ENCODE measurements around the gene PIEZO1.
"Not testable (repeated sequence)": the region's sequence is repeated elsewhere in the genome, so short reads cannot be mapped to it uniquely, and the experiment has no call there.

Gene PIEZO1

DNA sequence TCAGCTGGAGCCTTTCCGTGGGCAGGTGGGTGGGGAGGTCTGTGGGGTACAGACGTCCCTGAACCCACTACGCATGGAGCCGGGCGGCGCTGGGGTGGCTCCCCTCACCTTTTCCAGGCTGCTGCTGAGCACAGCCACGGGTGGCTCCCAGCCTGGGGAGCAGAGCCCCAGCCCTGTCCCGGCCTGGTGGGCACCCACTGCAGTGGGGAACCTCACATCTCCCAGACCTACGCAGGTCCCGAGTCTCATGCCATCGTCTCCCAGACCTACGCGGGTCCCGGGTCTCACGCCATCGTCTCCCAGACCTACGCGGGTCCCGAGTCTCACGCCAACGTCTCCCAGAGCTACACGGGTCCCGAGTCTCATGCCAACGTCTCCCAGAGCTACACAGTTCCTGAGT, 43.7 kb upstream of the PIEZO1 start:
- no peak for DNase-seq (ENCODE audit: extremely low spot score)
- CTCF ChIA-PET: no interaction called here
- POLR2A ChIA-PET: no interaction called here
- TF ChIP-seq, protein P1, sequence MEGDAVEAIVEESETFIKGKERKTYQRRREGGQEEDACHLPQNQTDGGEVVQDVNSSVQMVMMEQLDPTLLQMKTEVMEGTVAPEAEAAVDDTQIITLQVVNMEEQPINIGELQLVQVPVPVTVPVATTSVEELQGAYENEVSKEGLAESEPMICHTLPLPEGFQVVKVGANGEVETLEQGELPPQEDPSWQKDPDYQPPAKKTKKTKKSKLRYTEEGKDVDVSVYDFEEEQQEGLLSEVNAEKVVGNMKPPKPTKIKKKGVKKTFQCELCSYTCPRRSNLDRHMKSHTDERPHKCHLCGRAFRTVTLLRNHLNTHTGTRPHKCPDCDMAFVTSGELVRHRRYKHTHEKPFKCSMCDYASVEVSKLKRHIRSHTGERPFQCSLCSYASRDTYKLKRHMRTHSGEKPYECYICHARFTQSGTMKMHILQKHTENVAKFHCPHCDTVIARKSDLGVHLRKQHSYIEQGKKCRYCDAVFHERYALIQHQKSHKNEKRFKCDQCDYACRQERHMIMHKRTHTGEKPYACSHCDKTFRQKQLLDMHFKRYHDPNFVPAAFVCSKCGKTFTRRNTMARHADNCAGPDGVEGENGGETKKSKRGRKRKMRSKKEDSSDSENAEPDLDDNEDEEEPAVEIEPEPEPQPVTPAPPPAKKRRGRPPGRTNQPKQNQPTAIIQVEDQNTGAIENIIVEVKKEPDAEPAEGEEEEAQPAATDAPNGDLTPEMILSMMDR (IDR thresholded peaks at IDR 0.05; ENCODE audit: control extremely low read depth, extremely low read depth, low read depth, missing control alignments): no peak

DNA sequence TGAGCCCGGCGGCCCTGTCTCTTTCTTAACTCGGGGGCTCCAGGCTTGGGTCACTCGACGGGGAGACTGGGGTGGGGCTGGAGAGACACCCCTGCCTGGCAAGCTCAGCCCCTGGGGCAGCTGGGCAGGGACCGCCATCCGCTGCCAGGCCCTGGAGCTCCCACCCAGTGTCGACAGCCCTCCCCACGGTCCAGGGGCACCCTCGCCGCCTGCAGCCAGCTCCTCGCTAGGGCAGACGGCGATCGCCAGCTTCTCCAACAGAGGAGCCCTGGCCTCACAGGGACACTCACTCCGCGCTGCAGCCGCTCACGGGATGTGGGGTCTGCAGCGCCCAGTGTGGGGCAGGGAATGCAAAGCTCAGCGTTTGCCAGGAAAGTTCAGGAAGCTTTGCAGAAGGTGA, 42.7 kb upstream of the PIEZO1 start:
- ChIA-PET POLR2A (no interaction called here), CTCF (interaction anchor here (1.0 kb wide), 1 partner anchor 24 kb away, joined by 3 read pairs; no protein-coding TSS in a partner anchor)
- TF ChIP-seq, protein P1 (IDR thresholded peaks at IDR 0.05; ENCODE audit: control extremely low read depth, extremely low read depth, low read depth, missing control alignments): no peak
- no peak for DNase-seq (ENCODE audit: extremely low spot score)

DNA sequence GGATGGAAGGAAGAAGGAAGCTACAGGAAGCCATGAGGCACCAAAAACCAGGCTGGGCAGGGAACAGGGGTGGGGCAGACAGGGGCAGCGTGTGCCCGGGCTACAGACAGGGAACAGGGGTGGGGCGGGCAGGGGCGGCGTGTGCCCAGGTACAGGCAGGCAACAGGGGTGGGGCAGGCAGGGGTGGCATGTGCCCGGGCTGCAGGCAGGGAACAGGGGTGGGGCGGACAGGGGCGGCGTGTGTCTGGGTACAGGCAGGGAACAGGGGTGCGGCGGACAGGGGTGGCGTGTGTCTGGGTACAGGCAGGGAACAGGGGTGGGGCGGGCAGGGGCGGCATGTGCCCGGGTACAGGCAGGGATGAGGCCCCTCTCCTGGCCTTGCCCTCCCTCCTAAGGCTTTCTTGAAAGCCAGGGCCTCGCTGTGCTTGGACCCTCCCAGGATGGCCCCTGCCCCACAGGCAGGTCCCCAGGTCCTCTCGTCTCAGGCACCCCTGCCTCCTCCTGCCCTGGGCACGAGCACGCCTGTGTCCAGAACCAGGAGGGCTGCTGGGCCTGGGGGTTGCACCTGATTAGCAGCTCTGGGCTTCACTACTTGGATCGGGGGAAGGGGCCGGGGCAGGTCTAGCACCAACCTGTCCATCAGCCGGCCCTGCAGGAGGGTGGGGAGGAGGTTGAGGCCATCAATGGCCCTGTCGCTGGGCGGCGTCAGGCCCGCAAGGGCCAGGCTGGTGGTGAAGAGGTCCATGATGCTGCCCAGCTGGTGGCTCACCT, 41.2 kb upstream of the PIEZO1 start:
- no peak for DNase-seq (ENCODE audit: extremely low spot score)
- CTCF ChIA-PET: interaction anchor here (0.9 kb wide), 1 partner anchor 81 kb away, joined by 4 read pairs; no protein-coding TSS in a partner anchor
- POLR2A ChIA-PET: no interaction called here
- TF ChIP-seq, protein P1 (IDR thresholded peaks at IDR 0.05; ENCODE audit: control extremely low read depth, extremely low read depth, low read depth, missing control alignments): no peak

DNA sequence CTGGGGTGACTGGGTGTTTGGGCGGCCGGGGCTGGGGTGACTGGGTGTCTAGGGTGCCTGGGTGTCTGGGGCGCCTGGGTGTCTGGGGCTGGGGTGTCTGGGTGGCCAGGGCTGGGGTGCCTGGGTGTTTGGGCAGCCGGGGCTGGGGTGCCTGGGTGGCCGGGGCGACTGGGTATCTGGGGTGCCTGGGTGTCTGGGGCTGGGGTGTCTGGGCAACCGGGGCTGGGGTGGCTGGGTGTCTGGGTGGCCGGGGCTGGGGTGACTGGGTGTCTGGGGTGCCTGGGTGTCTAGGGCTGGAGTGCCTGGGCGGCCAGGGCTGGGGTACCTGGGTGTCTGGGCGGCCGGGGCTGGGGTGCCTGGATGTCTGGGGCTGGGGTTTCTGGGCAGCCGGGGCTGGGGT, 40.1 kb upstream of the PIEZO1 start:
- ChIA-PET CTCF (no interaction called here), POLR2A (no interaction called here)
- no peak for DNase-seq (ENCODE audit: extremely low spot score)
- TF ChIP-seq, protein P1 (IDR thresholded peaks at IDR 0.05; ENCODE audit: control extremely low read depth, extremely low read depth, low read depth, missing control alignments): no peak

DNA sequence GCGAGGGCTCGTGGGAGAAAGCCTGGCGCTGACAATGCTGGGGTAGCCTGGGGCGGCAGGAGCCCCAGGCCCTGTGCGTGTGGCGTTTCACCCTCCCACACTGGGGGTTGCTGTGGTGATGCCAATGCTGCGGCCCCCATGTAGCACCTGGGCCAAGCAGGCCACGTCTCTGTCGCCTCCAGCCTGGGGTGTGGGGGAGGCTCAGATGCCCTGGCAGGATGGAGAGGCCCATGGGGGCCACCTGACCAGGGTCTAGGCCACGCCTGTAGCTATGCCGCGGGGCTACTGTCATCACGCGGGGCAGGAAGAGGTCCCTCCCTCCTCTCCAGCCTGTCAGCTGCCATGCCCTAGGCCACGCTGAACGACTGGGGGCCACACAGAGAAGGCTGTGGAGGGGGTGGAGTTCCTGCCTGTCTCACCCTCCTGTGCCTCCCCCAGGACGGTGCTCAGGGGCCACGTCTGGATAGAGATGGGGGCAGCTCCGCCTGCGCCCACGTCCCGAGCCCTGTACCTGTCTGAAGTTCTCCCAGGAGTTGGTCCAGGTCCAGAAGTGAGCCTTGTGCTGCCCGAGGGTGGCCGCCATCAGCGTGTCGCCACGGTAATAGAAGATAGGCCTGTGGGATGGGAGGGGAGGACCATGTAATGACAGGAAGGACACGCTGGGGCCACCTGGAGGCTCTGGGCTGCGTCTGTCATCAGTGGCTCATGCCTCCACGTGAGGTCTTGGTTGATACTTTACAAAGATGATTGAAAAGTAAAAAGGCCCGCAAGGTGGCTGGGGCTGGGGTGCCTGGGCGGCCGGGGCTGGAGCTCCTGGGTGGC, 39.4 kb upstream of the PIEZO1 start:
- ChIA-PET POLR2A (no interaction called here), CTCF (no interaction called here)
- TF ChIP-seq, protein P1 (IDR thresholded peaks at IDR 0.05; ENCODE audit: control extremely low read depth, extremely low read depth, low read depth, missing control alignments): no peak
- DNase-seq (ENCODE audit: extremely low spot score): no peak

DNA sequence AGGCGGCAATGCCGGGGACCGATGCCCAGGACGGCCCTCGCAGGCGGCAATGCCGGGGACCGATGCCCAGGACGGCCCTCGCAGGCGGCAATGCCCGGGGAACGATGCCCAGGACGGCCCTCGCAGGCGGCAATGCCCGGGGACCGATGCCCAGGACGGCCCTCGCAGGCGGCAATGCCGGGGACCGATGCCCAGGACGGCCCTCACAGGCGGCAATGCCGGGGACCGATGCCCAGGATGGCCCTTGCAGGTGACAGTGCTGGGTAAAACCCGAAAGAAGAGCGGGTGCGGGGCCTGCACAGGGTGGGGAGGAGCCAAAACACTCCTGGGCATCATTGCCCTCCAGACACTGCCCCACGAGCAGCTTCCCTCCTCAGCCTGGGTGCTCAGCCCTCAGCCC, 38.6 kb upstream of the PIEZO1 start:
- DNase-seq (ENCODE audit: extremely low spot score); CTCF ChIA-PET; POLR2A ChIA-PET: not testable (repeated sequence)

Data from GM10248 (cell line).